A549 (cell line): ENCODE measurements around the gene CLRN2.

Experiments used
- BHLHE40 ChIP-seq: IDR thresholded peaks from 2 replicates; pipeline ENCODE4 v1.6.1; 2012; ENCODE audit warnings: low read depth, low read length, inconsistent platforms
- EP300 ChIP-seq, 2 experiments: fragments of >200 bp; sonication (Bioruptor Twin); formaldehyde crosslinking; IDR thresholded peaks; 2 replicates in 1 of 2; 3 replicates in 1 of 2; pipeline ENCODE4 v1.6.1; 2016 to 2017
- ESRRA ChIP-seq: fragments of 150-350 bp; IDR thresholded peaks from 2 replicates; pipeline ENCODE4 v1.6.1; 2014; ENCODE audit warnings: mild to moderate bottlenecking, low read length, borderline replicate concordance
- HOXB5 ChIP-seq: fragments of 250-450 bp; sonication (Bioruptor Pico); IDR thresholded peaks from 2 replicates; pipeline ENCODE4 v1.5.0; 2020; ENCODE audit warnings: mild to moderate bottlenecking, moderate library complexity
- KDM5A ChIP-seq: fragments of 200-600 bp; sonication (generic); IDR thresholded peaks from 2 replicates; pipeline ENCODE4 v1.6.1; 2016; ENCODE audit warnings: antibody characterized with exemption, mild to moderate bottlenecking
- MAX ChIP-seq: IDR thresholded peaks from 2 replicates; pipeline ENCODE4 v1.6.1; 2012
- NFE2L2 ChIP-seq: fragments of 150-350 bp; conservative IDR thresholded peaks from 2 replicates; pipeline ENCODE4 v1.6.1; 2014; ENCODE audit warnings: low read length
- RFX5 ChIP-seq: fragments of 450-650 bp; IDR thresholded peaks from 2 replicates; pipeline ENCODE4 v1.7.1; 2014; ENCODE audit warnings: antibody characterized with exemption, mild to moderate bottlenecking, moderate library complexity
- TFCP2L1 ChIP-seq: fragments of 250-450 bp; sonication (Bioruptor Pico); IDR thresholded peaks from 2 replicates; pipeline ENCODE4 v1.5.0; 2021; ENCODE audit warnings: mild to moderate bottlenecking
- TF ChIP-seq, protein P1 (sequence below): fragments of >200 bp; sonication (Bioruptor Twin); formaldehyde crosslinking; IDR thresholded peaks from 3 replicates; pipeline ENCODE4 v1.5.1; 2016
- TF ChIP-seq, protein P2 (sequence below): fragments of 200-600 bp; sonication (generic); IDR thresholded peaks from 2 replicates; pipeline ENCODE4 v1.6.1; 2016; ENCODE audit warnings: antibody characterized with exemption, mild to moderate bottlenecking, moderate library complexity
- TF ChIP-seq, protein P3 (sequence below): fragments of 450-650 bp; IDR thresholded peaks from 2 replicates; pipeline ENCODE4 v1.6.1; 2014; ENCODE audit warnings: antibody characterized with exemption

GRCh38 chr4:17511950-17512795 lies 2.8 kb upstream of the CLRN2 start, which contains the start of gene QDPR:
- TF ChIP-seq, protein P1, sequence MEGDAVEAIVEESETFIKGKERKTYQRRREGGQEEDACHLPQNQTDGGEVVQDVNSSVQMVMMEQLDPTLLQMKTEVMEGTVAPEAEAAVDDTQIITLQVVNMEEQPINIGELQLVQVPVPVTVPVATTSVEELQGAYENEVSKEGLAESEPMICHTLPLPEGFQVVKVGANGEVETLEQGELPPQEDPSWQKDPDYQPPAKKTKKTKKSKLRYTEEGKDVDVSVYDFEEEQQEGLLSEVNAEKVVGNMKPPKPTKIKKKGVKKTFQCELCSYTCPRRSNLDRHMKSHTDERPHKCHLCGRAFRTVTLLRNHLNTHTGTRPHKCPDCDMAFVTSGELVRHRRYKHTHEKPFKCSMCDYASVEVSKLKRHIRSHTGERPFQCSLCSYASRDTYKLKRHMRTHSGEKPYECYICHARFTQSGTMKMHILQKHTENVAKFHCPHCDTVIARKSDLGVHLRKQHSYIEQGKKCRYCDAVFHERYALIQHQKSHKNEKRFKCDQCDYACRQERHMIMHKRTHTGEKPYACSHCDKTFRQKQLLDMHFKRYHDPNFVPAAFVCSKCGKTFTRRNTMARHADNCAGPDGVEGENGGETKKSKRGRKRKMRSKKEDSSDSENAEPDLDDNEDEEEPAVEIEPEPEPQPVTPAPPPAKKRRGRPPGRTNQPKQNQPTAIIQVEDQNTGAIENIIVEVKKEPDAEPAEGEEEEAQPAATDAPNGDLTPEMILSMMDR = peak; percentile 52
- TF ChIP-seq, protein P2, sequence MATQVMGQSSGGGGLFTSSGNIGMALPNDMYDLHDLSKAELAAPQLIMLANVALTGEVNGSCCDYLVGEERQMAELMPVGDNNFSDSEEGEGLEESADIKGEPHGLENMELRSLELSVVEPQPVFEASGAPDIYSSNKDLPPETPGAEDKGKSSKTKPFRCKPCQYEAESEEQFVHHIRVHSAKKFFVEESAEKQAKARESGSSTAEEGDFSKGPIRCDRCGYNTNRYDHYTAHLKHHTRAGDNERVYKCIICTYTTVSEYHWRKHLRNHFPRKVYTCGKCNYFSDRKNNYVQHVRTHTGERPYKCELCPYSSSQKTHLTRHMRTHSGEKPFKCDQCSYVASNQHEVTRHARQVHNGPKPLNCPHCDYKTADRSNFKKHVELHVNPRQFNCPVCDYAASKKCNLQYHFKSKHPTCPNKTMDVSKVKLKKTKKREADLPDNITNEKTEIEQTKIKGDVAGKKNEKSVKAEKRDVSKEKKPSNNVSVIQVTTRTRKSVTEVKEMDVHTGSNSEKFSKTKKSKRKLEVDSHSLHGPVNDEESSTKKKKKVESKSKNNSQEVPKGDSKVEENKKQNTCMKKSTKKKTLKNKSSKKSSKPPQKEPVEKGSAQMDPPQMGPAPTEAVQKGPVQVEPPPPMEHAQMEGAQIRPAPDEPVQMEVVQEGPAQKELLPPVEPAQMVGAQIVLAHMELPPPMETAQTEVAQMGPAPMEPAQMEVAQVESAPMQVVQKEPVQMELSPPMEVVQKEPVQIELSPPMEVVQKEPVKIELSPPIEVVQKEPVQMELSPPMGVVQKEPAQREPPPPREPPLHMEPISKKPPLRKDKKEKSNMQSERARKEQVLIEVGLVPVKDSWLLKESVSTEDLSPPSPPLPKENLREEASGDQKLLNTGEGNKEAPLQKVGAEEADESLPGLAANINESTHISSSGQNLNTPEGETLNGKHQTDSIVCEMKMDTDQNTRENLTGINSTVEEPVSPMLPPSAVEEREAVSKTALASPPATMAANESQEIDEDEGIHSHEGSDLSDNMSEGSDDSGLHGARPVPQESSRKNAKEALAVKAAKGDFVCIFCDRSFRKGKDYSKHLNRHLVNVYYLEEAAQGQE = no peak
- TF ChIP-seq KDM5A (peak; percentile 92), HOXB5 (no peak), MAX (no peak; the same call in 1 of the 2 replicates), BHLHE40 (no peak), NFE2L2 (no peak), ESRRA (no peak), TFCP2L1 (CRISPR knock-in tag) (no peak), EP300 (IDR thresholded peaks at IDR 0.05) (no peak), RFX5 (no peak)
- TF ChIP-seq, protein P3, sequence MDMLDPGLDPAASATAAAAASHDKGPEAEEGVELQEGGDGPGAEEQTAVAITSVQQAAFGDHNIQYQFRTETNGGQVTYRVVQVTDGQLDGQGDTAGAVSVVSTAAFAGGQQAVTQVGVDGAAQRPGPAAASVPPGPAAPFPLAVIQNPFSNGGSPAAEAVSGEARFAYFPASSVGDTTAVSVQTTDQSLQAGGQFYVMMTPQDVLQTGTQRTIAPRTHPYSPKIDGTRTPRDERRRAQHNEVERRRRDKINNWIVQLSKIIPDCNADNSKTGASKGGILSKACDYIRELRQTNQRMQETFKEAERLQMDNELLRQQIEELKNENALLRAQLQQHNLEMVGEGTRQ = no peak
